HUES6 (cell line): Measurements from ENCODE around the gene COL2A1.

ENCODE experiments used
- H3K27ac ChIP-seq: 2 replicates; pipeline ENCODE4 v1.7.0; 2013; ENCODE audit warnings: low read depth, mild to moderate bottlenecking, low read length, inconsistent platforms
- H3K27me3 ChIP-seq: 2 replicates; pipeline ENCODE4 v1.6.1; 2013; ENCODE audit warnings: low read length; ENCODE audit not compliant: control insufficient read depth, insufficient read depth
- H3K36me3 ChIP-seq: 2 replicates; pipeline ENCODE4 v1.6.1; 2013; ENCODE audit warnings: low read length; ENCODE audit not compliant: control insufficient read depth, insufficient read depth
- H3K4me1 ChIP-seq: 2 replicates; pipeline ENCODE4 v1.6.1; 2013; ENCODE audit warnings: low read length; ENCODE audit not compliant: control insufficient read depth, insufficient read depth
- H3K4me3 ChIP-seq: 2 replicates; pipeline ENCODE4 v1.5.1; 2013; ENCODE audit warnings: low read depth, low read length
- H3K9ac ChIP-seq: one replicate; pipeline ENCODE4 v1.6.1; 2013; ENCODE audit warnings: mild to moderate bottlenecking, low read length
- H3K9me3 ChIP-seq: 2 replicates; pipeline ENCODE4 v1.6.1; 2013; ENCODE audit warnings: low read depth, low read length; ENCODE audit not compliant: control insufficient read depth, insufficient read depth

COL2A1 gene

DNA sequence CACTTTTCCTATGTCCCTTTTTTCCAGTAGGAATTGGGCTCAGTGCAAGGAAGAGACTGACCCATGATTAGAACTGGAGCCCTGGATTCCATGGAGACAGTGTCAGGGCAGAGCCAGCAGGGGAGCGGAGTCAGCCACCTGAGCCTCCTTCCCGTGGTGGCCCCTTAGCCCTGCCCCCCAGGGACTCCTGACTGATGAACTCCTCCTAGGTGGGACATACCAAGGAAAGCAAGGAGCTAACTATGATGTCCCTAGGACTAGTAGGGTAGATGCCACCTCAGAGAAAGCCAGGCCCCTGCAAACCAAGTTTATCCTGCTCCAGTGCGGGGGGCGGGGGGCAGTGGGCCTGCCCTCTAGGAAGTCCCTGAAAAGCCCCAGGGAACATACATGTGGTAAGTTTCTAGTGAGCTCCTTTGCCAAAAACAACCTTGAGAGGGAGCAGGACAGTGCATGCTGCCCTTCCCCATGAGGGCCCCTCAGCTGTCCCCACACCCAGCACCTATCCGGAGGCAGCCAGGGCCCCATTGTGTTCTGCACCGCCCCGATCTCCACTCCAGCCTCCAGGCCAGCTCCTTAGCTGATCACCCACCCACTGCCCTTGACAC, 6.2 kb upstream of the COL2A1 start:
- Histone ChIP-seq H3K4me1 (0 out of 2 replicates have a peak, but pooled peaks cover 3% of the 10 kb centered on the region), H3K27ac (no peak overlapping the region), H3K9me3 (no peaks in the 10 kb centered on the region), H3K36me3 (no peaks in the 10 kb centered on the region), H3K4me3 (no peak overlapping the region), H3K27me3 (peaks cover 100% of the 10 kb centered on the region), H3K9ac (no peak overlapping the region)

DNA sequence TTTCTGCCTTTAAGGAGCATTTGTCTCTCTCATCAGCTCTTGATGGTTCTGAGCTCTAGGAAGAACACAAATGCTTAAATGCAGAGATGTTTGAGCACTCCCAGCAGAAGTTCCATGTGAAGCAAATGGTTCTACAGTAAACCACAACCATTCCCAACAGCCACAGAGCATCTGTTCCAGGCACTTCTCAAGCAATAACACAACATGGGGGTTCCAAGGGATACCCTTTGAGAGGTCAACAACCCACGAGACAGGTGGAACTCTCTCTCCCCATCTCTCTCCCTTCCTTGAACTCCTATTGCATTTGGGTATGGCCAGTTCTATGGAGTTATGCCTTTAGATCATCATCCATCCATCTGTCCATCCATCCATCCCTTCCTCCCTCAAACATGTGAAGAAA, 5.2 kb upstream of the COL2A1 start:
- no peak overlapping the region for H3K9ac ChIP-seq
- H3K27me3 ChIP-seq, result peaks cover 100% of the 10 kb centered on the region
- H3K36me3 ChIP-seq, result no peaks in the 10 kb centered on the region
- no peaks in the 10 kb centered on the region for H3K9me3 ChIP-seq
- peaks cover 11% of the 10 kb centered on the region for H3K4me1 ChIP-seq
- H3K4me3 ChIP-seq, result no peak overlapping the region
- no peak overlapping the region for H3K27ac ChIP-seq

DNA sequence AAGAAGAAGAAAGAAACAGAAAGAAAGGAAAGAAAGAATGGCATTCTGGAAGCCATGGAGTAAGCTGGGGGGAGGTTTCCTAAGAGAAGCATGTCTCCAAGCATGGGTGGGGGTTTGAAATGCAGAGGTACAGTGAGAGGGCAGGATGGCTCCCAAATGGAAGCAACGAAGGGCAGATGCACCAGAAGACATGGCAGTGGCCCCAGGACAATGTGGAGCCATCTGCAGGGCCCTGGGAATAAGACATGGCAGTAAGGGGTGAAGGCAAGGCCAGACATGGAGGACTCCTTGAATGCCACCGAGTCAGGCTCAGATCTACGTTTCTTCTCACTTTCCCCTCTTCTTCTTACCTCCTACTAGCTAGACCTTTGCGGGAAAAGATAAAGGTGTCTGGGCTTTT, 4.7 kb upstream of the COL2A1 start:
- peaks cover 11% of the 10 kb centered on the region for H3K4me1 ChIP-seq
- H3K9ac ChIP-seq, result no peak overlapping the region
- H3K9me3 ChIP-seq, result no peaks in the 10 kb centered on the region
- no peaks in the 10 kb centered on the region for H3K36me3 ChIP-seq
- H3K4me3 ChIP-seq, result no peak overlapping the region
- no peak overlapping the region for H3K27ac ChIP-seq
- H3K27me3 ChIP-seq, result peaks cover 100% of the 10 kb centered on the region

DNA sequence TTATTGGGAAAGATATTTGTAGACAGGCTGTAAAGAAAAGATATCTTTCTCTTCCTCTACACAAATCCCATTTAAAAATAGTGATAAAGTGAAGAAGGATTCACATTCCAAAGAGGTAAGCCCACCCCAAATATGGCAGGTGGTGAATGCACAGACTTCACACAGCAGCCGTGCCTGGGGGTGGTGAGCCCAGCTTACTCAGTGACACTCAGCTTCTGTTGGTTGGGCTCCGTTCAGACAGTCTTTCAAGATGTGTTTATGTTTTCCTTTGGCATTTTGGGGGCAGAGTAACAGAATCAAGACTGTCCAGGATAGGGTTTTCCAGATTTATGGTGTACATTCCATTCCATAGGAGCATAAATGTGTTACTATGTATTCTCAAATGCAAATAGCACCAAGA, 4.1 kb upstream of the COL2A1 start:
- no peak overlapping the region for H3K27ac ChIP-seq
- peaks cover 100% of the 10 kb centered on the region for H3K27me3 ChIP-seq
- no peaks in the 10 kb centered on the region for H3K36me3 ChIP-seq
- H3K4me1 ChIP-seq, result peaks cover 17% of the 10 kb centered on the region
- no peak overlapping the region for H3K4me3 ChIP-seq
- H3K9me3 ChIP-seq, result no peaks in the 10 kb centered on the region
- H3K9ac ChIP-seq, result no peak overlapping the region

DNA sequence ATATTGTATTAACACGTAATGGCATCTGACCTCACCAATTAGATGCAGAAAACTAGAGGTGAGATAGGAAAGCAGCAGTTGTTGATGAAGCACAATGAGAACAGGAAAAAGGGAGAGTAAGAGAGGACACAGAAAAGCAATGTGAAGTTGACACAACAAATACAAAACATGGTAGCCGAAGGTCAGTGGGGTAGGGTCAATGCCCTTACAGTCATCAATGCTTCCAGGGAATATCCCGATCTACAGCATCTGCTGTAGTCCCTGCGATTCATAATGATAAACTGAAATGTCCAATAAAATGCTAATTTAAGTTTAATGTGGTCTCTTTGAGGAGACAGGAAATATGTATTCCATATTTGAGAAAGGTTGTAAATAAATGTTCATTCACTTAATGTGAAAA, 2.9 kb upstream of the COL2A1 start:
- Histone ChIP-seq H3K9me3 (no peaks in the 10 kb centered on the region), H3K4me1 (peaks cover 29% of the 10 kb centered on the region), H3K9ac (no peak overlapping the region), H3K36me3 (no peaks in the 10 kb centered on the region), H3K27ac (no peak overlapping the region), H3K27me3 (peaks cover 100% of the 10 kb centered on the region), H3K4me3 (no peak overlapping the region)

DNA sequence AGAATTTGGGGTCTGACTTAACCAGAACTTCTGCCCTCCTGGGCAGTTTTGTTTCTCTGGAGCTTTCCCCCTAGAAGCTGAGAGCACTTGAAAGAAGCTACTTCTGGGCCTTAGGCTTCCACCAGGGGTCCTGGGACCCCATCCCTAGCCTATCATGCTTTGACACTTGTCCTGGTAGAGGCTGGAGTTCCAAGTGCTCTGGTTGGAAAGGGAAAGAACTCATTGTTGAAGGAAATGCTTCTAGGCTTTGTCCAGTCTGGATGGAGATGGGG, 1.4 kb upstream of the COL2A1 start:
- Histone ChIP-seq H3K9ac (no peak overlapping the region), H3K27ac (no peak overlapping the region), H3K9me3 (no peaks in the 10 kb centered on the region), H3K27me3 (peaks cover 100% of the 10 kb centered on the region), H3K4me1 (peaks cover 37% of the 10 kb centered on the region), H3K36me3 (no peaks in the 10 kb centered on the region), H3K4me3 (peak overlapping the region; percentile 60; the same call in 1 of the 2 replicates)

DNA sequence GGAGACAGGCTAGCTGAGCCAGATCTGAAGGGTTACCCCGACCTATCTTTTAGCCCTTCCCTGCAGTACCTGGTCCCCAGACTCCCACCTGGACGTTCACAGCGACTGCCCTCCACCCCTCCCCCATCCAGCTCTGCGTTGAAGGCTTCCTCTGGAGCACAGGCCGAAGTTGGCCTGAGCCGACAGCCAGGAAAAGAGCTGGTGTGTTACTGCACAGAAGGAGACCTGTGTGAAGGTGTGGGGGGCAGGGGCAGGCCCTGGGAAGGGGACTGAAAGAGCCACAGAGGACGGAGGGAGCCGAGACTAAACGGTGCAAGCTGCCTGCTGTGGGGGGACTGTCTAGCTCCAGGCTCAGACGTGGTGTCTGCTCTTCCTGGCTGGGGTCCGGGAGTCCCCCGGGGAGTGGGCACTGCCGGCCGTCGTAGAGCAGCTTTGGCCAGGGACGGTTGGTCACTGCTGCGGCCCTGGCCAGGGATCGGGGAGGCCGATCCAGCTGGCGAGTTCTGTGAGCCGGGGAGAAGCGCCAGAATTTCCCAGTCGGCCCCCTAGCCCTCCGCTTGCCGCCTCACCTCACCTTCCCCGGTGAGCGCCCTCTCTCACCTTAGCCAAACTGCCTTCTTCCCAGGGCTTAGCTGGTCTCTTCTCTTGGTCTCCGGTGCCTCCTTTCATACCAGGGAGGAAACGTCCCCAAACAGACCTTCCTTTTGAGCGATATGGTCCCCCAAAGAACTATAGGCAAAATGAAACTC, 899 bp upstream of the COL2A1 start:
- no peak overlapping the region for H3K27ac ChIP-seq
- no peaks in the 10 kb centered on the region for H3K36me3 ChIP-seq
- no peaks in the 10 kb centered on the region for H3K9me3 ChIP-seq
- peak overlapping the region; percentile 14 for H3K9ac ChIP-seq
- peak overlapping the region; percentile 60 for H3K4me3 ChIP-seq
- peaks cover 100% of the 10 kb centered on the region for H3K27me3 ChIP-seq
- peaks cover 39% of the 10 kb centered on the region for H3K4me1 ChIP-seq

DNA sequence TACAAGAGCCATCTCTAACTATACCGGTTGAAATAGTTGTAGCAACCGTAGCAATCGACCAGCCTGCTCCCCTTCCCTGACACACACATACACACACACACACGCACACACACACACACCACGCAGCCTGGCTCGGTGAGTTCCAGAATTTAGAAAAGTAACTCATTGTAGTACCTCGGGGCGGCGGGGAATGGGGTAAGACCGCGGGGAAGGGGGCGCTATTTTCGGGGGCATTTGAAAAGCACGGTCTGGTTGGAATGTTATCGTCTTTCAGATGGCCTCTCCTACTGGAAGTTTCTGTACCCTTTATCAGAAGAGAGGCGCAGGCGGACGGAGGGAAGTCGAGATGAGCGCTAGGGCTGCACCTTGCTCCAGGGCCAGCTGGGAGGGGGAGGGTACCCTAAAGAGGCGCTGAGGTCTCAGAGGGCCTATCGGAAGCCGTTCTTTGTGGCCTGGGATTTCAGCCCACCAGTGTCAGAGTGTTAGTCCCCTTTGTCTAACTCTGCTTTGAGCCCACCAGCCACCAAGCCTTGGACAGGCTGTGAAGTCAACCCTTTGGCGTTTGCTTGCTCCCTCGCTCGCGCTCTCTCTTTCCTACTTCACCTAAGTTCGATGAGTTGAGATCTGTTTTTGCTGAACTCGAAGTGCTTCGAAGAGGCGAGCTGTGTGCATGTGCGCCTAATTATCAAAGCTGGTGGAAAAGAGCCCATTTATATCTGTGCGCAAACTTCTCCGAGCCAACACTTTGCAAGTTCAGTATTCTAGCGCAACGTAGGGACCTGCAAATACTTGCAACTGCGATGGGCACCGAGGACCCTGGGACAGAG, 837 bp downstream of the COL2A1 start:
- no peaks in the 10 kb centered on the region for H3K9me3 ChIP-seq
- H3K36me3 ChIP-seq, result no peaks in the 10 kb centered on the region
- H3K4me3 ChIP-seq, result peak overlapping the region; percentile 60
- peaks cover 39% of the 10 kb centered on the region for H3K4me1 ChIP-seq
- no peak overlapping the region for H3K9ac ChIP-seq
- no peak overlapping the region for H3K27ac ChIP-seq
- peaks cover 100% of the 10 kb centered on the region for H3K27me3 ChIP-seq

DNA sequence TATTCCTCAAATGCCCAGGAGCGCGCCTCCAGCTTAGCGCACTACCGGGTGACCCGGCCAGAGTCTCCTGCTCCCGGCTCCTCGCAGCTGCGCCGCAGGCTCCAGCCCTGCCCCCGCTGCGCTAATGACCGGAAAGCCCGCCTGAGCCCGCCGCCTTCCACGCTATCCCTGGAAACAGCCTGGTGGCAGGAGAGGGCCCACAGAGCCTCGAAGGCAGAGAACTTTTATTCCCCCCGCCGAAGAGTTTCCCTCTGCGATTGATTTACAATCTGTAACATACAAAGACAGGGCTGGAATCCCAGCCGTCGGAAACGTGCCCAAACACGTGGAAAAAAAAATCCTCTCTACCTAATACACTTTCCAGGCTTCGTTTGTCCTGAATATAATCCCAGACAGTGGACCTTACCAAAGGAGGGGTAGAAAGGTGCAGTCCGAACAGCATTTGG, 1.5 kb downstream of the COL2A1 start:
- no peak overlapping the region for H3K27ac ChIP-seq
- peaks cover 100% of the 10 kb centered on the region for H3K27me3 ChIP-seq
- no peaks in the 10 kb centered on the region for H3K9me3 ChIP-seq
- peaks cover 39% of the 10 kb centered on the region for H3K4me1 ChIP-seq
- H3K36me3 ChIP-seq, result no peaks in the 10 kb centered on the region
- peak overlapping the region; percentile 60 for H3K4me3 ChIP-seq
- H3K9ac ChIP-seq, result no peak overlapping the region

DNA sequence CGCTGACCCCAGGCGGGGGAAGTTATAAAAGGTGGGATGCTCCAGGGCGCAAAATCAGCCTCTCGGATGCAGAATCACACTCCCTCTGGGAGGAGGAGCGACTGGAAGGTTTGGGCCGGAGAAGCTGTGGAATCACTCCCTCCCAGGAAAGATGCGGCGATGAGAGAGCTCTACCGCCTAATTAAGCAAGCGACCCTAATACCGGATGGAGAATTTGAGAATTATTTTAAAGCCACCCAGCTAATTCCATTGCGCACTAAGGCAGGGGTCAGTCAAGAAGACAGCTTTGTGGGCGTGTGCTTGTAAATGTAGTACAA, 1.9 kb downstream of the COL2A1 start:
- Histone ChIP-seq H3K27ac (no peak overlapping the region), H3K9ac (no peak overlapping the region), H3K36me3 (no peaks in the 10 kb centered on the region), H3K4me3 (peak overlapping the region; percentile 60), H3K4me1 (peaks cover 39% of the 10 kb centered on the region), H3K9me3 (no peaks in the 10 kb centered on the region), H3K27me3 (peaks cover 100% of the 10 kb centered on the region)
